Mesothelial cell of epicardium (in vitro differentiated cells): ENCODE results near the gene REELD1. TPM values are rescaled to one million over a fixed set of nuclear protein-coding genes. Genes with fewer than 3 reads are reported as not detected.

Source experiments
- DNase-seq, 2 experiments: peaks; one replicate each; pipeline ENCODE4 v3.0.0; 2021; ENCODE audit warnings: low spot score in 2 of 2; ENCODE audit not compliant: unreplicated experiment in 2 of 2
- H3K27ac Mint-ChIP-seq: 2 replicates; pipeline ENCODE4 v1.8.0; 2021; ENCODE audit warnings: mixed read lengths
- H3K27me3 Mint-ChIP-seq: 2 replicates; pipeline ENCODE4 v1.8.0; 2021; ENCODE audit warnings: low read depth, mixed read lengths
- H3K36me3 Mint-ChIP-seq: 2 replicates; pipeline ENCODE4 v1.8.0; 2021; ENCODE audit warnings: mixed read lengths
- H3K4me1 Mint-ChIP-seq: 2 replicates; pipeline ENCODE4 v1.8.0; 2021; ENCODE audit warnings: mixed read lengths
- H3K4me3 Mint-ChIP-seq: 2 replicates; pipeline ENCODE4 v1.8.0; 2021; ENCODE audit warnings: mild to moderate bottlenecking, moderate library complexity, mixed read lengths
- H3K9me3 Mint-ChIP-seq: 2 replicates; pipeline ENCODE4 v1.8.0; 2021; ENCODE audit warnings: mixed read lengths
- CTCF ChIP-seq: fragments of 200-600 bp; sonication (generic); IDR thresholded peaks from one replicate; pipeline ENCODE4 v1.5.0; 2021; ENCODE audit warnings: antibody characterized with exemption; ENCODE audit not compliant: unreplicated experiment
- total RNA-seq: library from RNA; stranded (reverse); gene quantifications from 3 replicates; pipeline ENCODE4 v1.2.1, GENCODE V29; 2021

REELD1 gene
- total RNA-seq, 1 donor from 2014 or later = 0.13 TPM

GRCh38 chr4:146176891-146177290 is 37.4 kb upstream of the REELD1 start:
- peaks cover 34% of the 10 kb centered on the region for H3K4me1 Mint-ChIP-seq
- no peaks in the 10 kb centered on the region for H3K27me3 Mint-ChIP-seq
- DNase-seq = no peak
- H3K36me3 Mint-ChIP-seq = no peaks in the 10 kb centered on the region
- no peak for TF ChIP-seq CTCF
- H3K9me3 Mint-ChIP-seq = no peaks in the 10 kb centered on the region
- H3K27ac Mint-ChIP-seq = peak overlapping the region; percentile 52
- H3K4me3 Mint-ChIP-seq = peak overlapping the region; percentile 77

GRCh38 chr4:146178126-146178525 is 36.2 kb upstream of the REELD1 start:
- Mint-ChIP-seq H3K9me3 (no peaks in the 10 kb centered on the region), H3K27ac (no peak overlapping the region), H3K4me3 (no peak overlapping the region), H3K36me3 (no peaks in the 10 kb centered on the region), H3K27me3 (no peaks in the 10 kb centered on the region), H3K4me1 (peaks cover 34% of the 10 kb centered on the region)
- DNase-seq = no peak
- TF ChIP-seq CTCF = no peak

GRCh38 chr4:146179784-146180370 is 34.5 kb upstream of the REELD1 start:
- Mint-ChIP-seq H3K36me3 (peaks cover 2% of the 10 kb centered on the region), H3K27ac (no peak overlapping the region), H3K4me3 (no peak overlapping the region), H3K4me1 (peaks cover 34% of the 10 kb centered on the region), H3K9me3 (no peaks in the 10 kb centered on the region), H3K27me3 (no peaks in the 10 kb centered on the region)
- no peak for TF ChIP-seq CTCF
- DNase-seq = no peak

GRCh38 chr4:146182443-146182842 is 31.9 kb upstream of the REELD1 start:
- Mint-ChIP-seq H3K9me3 (no peaks in the 10 kb centered on the region), H3K27ac (no peak overlapping the region), H3K4me3 (no peak overlapping the region), H3K4me1 (peaks cover 22% of the 10 kb centered on the region), H3K27me3 (no peaks in the 10 kb centered on the region), H3K36me3 (peaks cover 16% of the 10 kb centered on the region)
- DNase-seq = no peak
- no peak for TF ChIP-seq CTCF

GRCh38 chr4:146183209-146183608 is 31.1 kb upstream of the REELD1 start:
- Mint-ChIP-seq H3K27me3 (no peaks in the 10 kb centered on the region), H3K27ac (no peak overlapping the region), H3K4me1 (peaks cover 18% of the 10 kb centered on the region), H3K9me3 (no peaks in the 10 kb centered on the region), H3K36me3 (peaks cover 19% of the 10 kb centered on the region), H3K4me3 (no peak overlapping the region)
- no peak for TF ChIP-seq CTCF
- DNase-seq = no peak

GRCh38 chr4:146186041-146186440 is 28.3 kb upstream of the REELD1 start:
- Mint-ChIP-seq H3K27ac (no peak overlapping the region), H3K9me3 (no peaks in the 10 kb centered on the region), H3K27me3 (no peaks in the 10 kb centered on the region), H3K4me3 (no peak overlapping the region), H3K36me3 (peaks cover 35% of the 10 kb centered on the region), H3K4me1 (peaks cover 5% of the 10 kb centered on the region)
- DNase-seq = no peak
- no peak for TF ChIP-seq CTCF
